Hepatocyte (in vitro differentiated cells): Measurements from ENCODE around the gene PTBP3. TPM values are rescaled to one million over a fixed set of nuclear protein-coding genes. Genes with fewer than 3 reads are reported as not detected.

Experiments used
- DNase-seq: peaks from one replicate; pipeline ENCODE4 v3.0.0-alpha.2; 2016; ENCODE audit warnings: low spot score
- H2AFZ ChIP-seq: fragments of 200-600 bp; sonication (generic); 2 replicates; pipeline ENCODE4 v1.6.0; 2016; ENCODE audit warnings: antibody characterized with exemption, mild to moderate bottlenecking
- H3K27ac ChIP-seq: fragments of 200-600 bp; sonication (generic); 2 replicates; pipeline ENCODE4 v1.5.1; 2016; ENCODE audit warnings: mild to moderate bottlenecking
- H3K27me3 ChIP-seq: fragments of 200-600 bp; sonication (generic); 2 replicates; pipeline ENCODE4 v1.6.1; 2016
- H3K36me3 ChIP-seq: fragments of 200-600 bp; sonication (generic); replicated peaks from 2 replicates; pipeline ENCODE4 v1.5.1; 2016; ENCODE audit warnings: low read depth; ENCODE audit not compliant: insufficient read depth
- H3K4me1 ChIP-seq: fragments of 200-600 bp; sonication (generic); 2 replicates; pipeline ENCODE4 v1.5.1; 2016; ENCODE audit warnings: mild to moderate bottlenecking, moderate library complexity; ENCODE audit not compliant: insufficient read depth
- H3K4me2 ChIP-seq: fragments of 200-600 bp; sonication (generic); 2 replicates; pipeline ENCODE4 v1.6.0; 2016
- H3K4me3 ChIP-seq: fragments of 200-600 bp; sonication (generic); 2 replicates; pipeline ENCODE4 v1.5.1; 2016; ENCODE audit warnings: mild to moderate bottlenecking
- H3K79me2 ChIP-seq: fragments of 200-600 bp; sonication (generic); 2 replicates; pipeline ENCODE4 v1.6.0; 2017; ENCODE audit warnings: mild to moderate bottlenecking
- H3K9me2 ChIP-seq: fragments of 200-600 bp; sonication (generic); replicated peaks from 2 replicates; pipeline ENCODE4 v1.6.0; 2017; ENCODE audit warnings: mild to moderate bottlenecking; ENCODE audit not compliant: insufficient read depth
- H3K9me3 ChIP-seq: fragments of 200-600 bp; sonication (generic); 2 replicates; pipeline ENCODE4 v1.5.1; 2016; ENCODE audit warnings: low read depth, mild to moderate bottlenecking
- H4K20me1 ChIP-seq: fragments of 200-600 bp; sonication (generic); 2 replicates; pipeline ENCODE4 v1.6.0; 2016; ENCODE audit warnings: mild to moderate bottlenecking; ENCODE audit not compliant: insufficient read depth, poor library complexity, severe bottlenecking
- CTCF ChIP-seq: fragments of 200-600 bp; sonication (generic); IDR thresholded peaks from 2 replicates; pipeline ENCODE4 v1.5.1; 2016; ENCODE audit warnings: antibody characterized with exemption, mild to moderate bottlenecking; ENCODE audit not compliant: poor library complexity
- EZH2 ChIP-seq: fragments of 200-600 bp; sonication (generic); IDR thresholded peaks from 2 replicates; pipeline ENCODE4 v1.6.1; 2016; ENCODE audit warnings: antibody characterized with exemption, mild to moderate bottlenecking, borderline replicate concordance
- EZH2phosphoT487 ChIP-seq: fragments of 200-600 bp; sonication (generic); IDR thresholded peaks from one replicate; pipeline ENCODE4 v1.6.1; 2018; ENCODE audit warnings: antibody characterized with exemption, mild to moderate bottlenecking, low read depth, moderate library complexity; ENCODE audit not compliant: unreplicated experiment, severe bottlenecking
- WGBS: methylation state at CpG from one replicate; pipeline ENCODE4 v1.1.6; 2016; ENCODE audit warnings: low lambda C conversion rate; ENCODE audit errors: missing lambda C conversion rate; 5-methylcytosine and 5-hydroxymethylcytosine counted together
- polyA plus RNA-seq: library from polyadenylated mRNA; unstranded; fragments of >200 nt; fragmentation: Nextera tagmentation; extraction: Ambion mirVana; gene quantifications from 2 replicates; pipeline ENCODE4 v1.2.1, GENCODE V29; 2016
- total RNA-seq: library from RNA; depleted of rRNA; stranded (reverse); fragments of >200 nt; gene quantifications from 2 replicates; pipeline ENCODE4 v1.2.3, GENCODE V29; 2014

PTBP3 gene
- total and polyA plus RNA-seq, 2 experiments from 2014 or later: 13.7 to 57.7 TPM

GRCh38 chr9:112322701-112323377 lies 10.6 kb downstream of the PTBP3 start:
- Histone ChIP-seq H3K27me3 (no peaks in the 10 kb centered on the region), H3K4me1 (no peaks in the 10 kb centered on the region), H3K9me2 (no peaks in the 10 kb centered on the region), H3K27ac (no peak overlapping the region), H3K4me3 (no peak overlapping the region), H4K20me1 (peaks cover 27% of the 10 kb centered on the region), H3K4me2 (no peak overlapping the region), H3K9me3 (no peaks in the 10 kb centered on the region), H3K36me3 (no peaks in the 10 kb centered on the region), H3K79me2 (peaks cover 99% of the 10 kb centered on the region), H2AFZ (no peak overlapping the region)
- no peak for DNase-seq
- TF ChIP-seq EZH2 (no peak), EZH2phosphoT487 (no peak), CTCF (no peak)
- 89% methylated on average over 5 of the region's 5 CpGs for whole genome bisulfite sequencing

DNA sequence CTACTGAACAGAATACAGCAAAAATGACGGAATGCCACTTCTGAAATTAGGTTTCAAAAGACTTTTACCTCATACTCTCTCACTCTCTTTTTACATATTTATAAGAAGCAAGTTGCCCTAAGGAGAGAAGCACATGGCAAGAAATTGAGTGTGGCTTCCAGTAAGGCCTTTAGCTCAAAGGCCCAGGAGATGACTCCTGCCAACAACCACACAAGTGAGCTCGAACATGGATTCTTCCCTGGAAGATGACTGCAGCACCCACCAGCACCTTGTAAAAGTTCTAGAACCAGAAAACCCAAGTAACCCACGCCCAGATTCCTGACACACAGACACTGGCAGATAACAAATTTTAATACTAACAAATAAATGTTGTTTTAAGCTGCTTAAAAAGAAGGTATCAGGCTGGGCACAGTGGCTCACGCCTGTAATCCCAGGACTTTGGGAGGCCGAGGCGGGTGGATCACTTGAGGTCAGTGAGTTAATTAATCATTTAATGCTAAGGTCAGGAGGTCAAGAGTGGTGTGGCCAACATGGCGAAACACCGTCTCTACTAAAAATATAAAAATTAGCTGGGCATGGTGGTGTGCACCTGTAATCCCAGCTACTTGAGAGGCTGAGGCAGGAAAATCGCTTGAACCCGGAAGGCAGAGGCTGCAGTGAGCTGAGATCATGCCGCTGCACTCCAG lies 17.0 kb downstream of the PTBP3 start:
- Histone ChIP-seq H3K9me2 (no peaks in the 10 kb centered on the region), H3K4me2 (no peak overlapping the region), H2AFZ (no peak overlapping the region), H4K20me1 (peaks cover 57% of the 10 kb centered on the region), H3K9me3 (no peaks in the 10 kb centered on the region), H3K27ac (no peak overlapping the region), H3K4me1 (no peaks in the 10 kb centered on the region), H3K27me3 (no peaks in the 10 kb centered on the region), H3K36me3 (no peaks in the 10 kb centered on the region), H3K79me2 (peaks cover 99% of the 10 kb centered on the region), H3K4me3 (no peak overlapping the region)
- WGBS: 91% methylated on average over 11 of the region's 11 CpGs
- no peak for TF ChIP-seq EZH2
- no peak for DNase-seq

GRCh38 chr9:112315331-112316257 lies 17.8 kb downstream of the PTBP3 start:
- Histone ChIP-seq H3K9me3 (no peaks in the 10 kb centered on the region), H3K27me3 (no peaks in the 10 kb centered on the region), H4K20me1 (peaks cover 64% of the 10 kb centered on the region), H3K27ac (no peak overlapping the region), H3K4me3 (no peak overlapping the region), H3K79me2 (peaks cover 99% of the 10 kb centered on the region), H3K4me2 (no peak overlapping the region), H2AFZ (no peak overlapping the region), H3K36me3 (no peaks in the 10 kb centered on the region), H3K9me2 (no peaks in the 10 kb centered on the region), H3K4me1 (no peaks in the 10 kb centered on the region)
- TF ChIP-seq EZH2 (no peak), CTCF (no peak)
- WGBS: 98% methylated on average over 3 of the region's 3 CpGs
- no peak for DNase-seq

DNA sequence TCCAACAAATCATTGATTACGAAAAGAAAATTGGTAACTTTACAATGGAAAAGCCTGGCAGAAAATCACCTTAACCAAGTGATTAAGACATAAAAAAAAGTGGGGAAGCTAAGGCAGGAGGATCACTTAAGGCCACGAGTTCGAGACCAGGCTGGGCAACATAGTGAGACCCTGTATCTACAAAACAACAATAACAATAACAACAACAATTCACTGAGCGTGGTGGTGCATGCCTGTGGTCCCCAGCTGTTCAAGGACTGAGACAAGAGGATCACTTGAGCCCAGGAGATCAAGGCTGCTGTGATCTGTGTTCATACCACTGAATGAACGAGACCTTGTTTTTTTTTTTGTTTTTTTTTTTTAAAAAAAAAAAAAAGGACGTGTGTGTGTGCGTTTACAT lies 21.3 kb downstream of the PTBP3 start:
- DNase-seq: no peak
- Histone ChIP-seq H3K4me1 (peaks cover 8% of the 10 kb centered on the region), H3K4me2 (no peak overlapping the region), H3K9me2 (no peaks in the 10 kb centered on the region), H3K9me3 (no peaks in the 10 kb centered on the region), H3K27me3 (no peaks in the 10 kb centered on the region), H2AFZ (no peak overlapping the region), H3K4me3 (no peak overlapping the region), H4K20me1 (peaks cover 73% of the 10 kb centered on the region), H3K27ac (no peak overlapping the region), H3K36me3 (no peaks in the 10 kb centered on the region), H3K79me2 (peaks cover 99% of the 10 kb centered on the region)
- no peak for TF ChIP-seq EZH2phosphoT487
- TF ChIP-seq EZH2: no peak
- no peak for TF ChIP-seq CTCF
- 96% methylated on average over 7 of the region's 7 CpGs for WGBS
